ENCODE measurements around the gene FOXF2.

GRCh38 chr6:1371933-1372332 is 17.4 kb upstream of the FOXF2 start:
- TF ChIP-seq CTCF (conservative IDR thresholded peaks at IDR 0.05; ENCODE audit: low read depth in 2 of 2), result no peak
- no peak for TF ChIP-seq REST (IDR thresholded peaks at IDR 0.05; ENCODE audit: unreplicated experiment)
- no peak for TF ChIP-seq EZH2 (IDR thresholded peaks at IDR 0.05; ENCODE audit: low read depth, unreplicated experiment)
- TF ChIP-seq POLR2AphosphoS5 (IDR thresholded peaks at IDR 0.05; ENCODE audit: low read depth), result no peak
- no peak for TF ChIP-seq EZH2phosphoT487 (IDR thresholded peaks at IDR 0.05; ENCODE audit: unreplicated experiment)
- TF ChIP-seq CREB1 (CRISPR knock-in tag; IDR thresholded peaks at IDR 0.05; ENCODE audit: low read depth), result no peak
- no peak for TF ChIP-seq ETS1 (IDR thresholded peaks at IDR 0.05)
- no peak for TF ChIP-seq STAT1 (IDR thresholded peaks at IDR 0.05; ENCODE audit: unreplicated experiment)
- no peak for TF ChIP-seq JUNB (IDR thresholded peaks at IDR 0.05; ENCODE audit: unreplicated experiment)
- TF ChIP-seq NANOG (IDR thresholded peaks at IDR 0.05; ENCODE audit: borderline replicate concordance), result no peak

Data from GM23338 (cell line).